GM21717 (cell line): ENCODE measurements around the gene ZSWIM6.
"Not testable (repeated sequence)": the region's sequence is repeated elsewhere in the genome, so short reads cannot be mapped to it uniquely, and the experiment has no call there.

Source experiments
- ATAC-seq: cut with Tn5 transposase; IDR thresholded peaks from one replicate; pipeline ENCODE4 v1.9.1; 2021; ENCODE audit warnings: mild to moderate bottlenecking, moderate library complexity; ENCODE audit not compliant: unreplicated experiment

ZSWIM6 gene

GRCh38 chr5:61402970-61403900 lies 71.2 kb downstream of the ZSWIM6 start:
- ATAC-seq: no peak

- no peak for ATAC-seq
Measured at GRCh38 chr5:61405511-61406295, 73.6 kb downstream of the ZSWIM6 start.

- ATAC-seq: not testable (repeated sequence)
Measured at GRCh38 chr5:61406497-61406896, 74.4 kb downstream of the ZSWIM6 start.

- no peak for ATAC-seq
Measured at GRCh38 chr5:61407706-61408270, 75.7 kb downstream of the ZSWIM6 start.

- ATAC-seq: peak; percentile 99
Measured at GRCh38 chr5:61408476-61409168, 76.6 kb downstream of the ZSWIM6 start.

GRCh38 chr5:61409568-61409967 lies 77.5 kb downstream of the ZSWIM6 start:
- ATAC-seq: no peak

- ATAC-seq: no peak
Measured at GRCh38 chr5:61410811-61411210, 78.8 kb downstream of the ZSWIM6 start.

GRCh38 chr5:61412361-61412760 lies 80.3 kb downstream of the ZSWIM6 start:
- no peak for ATAC-seq

- ATAC-seq: not testable (repeated sequence)
Measured at GRCh38 chr5:61413205-61413604, 81.1 kb downstream of the ZSWIM6 start.

GRCh38 chr5:61414806-61415205 lies 82.7 kb downstream of the ZSWIM6 start:
- ATAC-seq: no peak

GRCh38 chr5:61416010-61416409 lies 84.0 kb downstream of the ZSWIM6 start:
- ATAC-seq: no peak

- ATAC-seq: no peak
Measured at GRCh38 chr5:61416420-61416819, 84.4 kb downstream of the ZSWIM6 start.

- ATAC-seq: no peak
Measured at GRCh38 chr5:61417340-61417739, 85.3 kb downstream of the ZSWIM6 start.

- no peak for ATAC-seq
Measured at GRCh38 chr5:61417851-61418250, 85.8 kb downstream of the ZSWIM6 start.

- ATAC-seq: no peak
Measured at GRCh38 chr5:61419106-61419505, 87.0 kb downstream of the ZSWIM6 start.

- ATAC-seq: no peak
Measured at GRCh38 chr5:61420016-61420415, 88.0 kb downstream of the ZSWIM6 start.

GRCh38 chr5:61421262-61421661 lies 89.2 kb downstream of the ZSWIM6 start:
- not testable (repeated sequence) for ATAC-seq

GRCh38 chr5:61423487-61424145 lies 91.6 kb downstream of the ZSWIM6 start:
- no peak for ATAC-seq

- ATAC-seq: no peak
Measured at GRCh38 chr5:61425918-61426317, 93.9 kb downstream of the ZSWIM6 start.

- ATAC-seq: no peak
Measured at GRCh38 chr5:61429906-61430305, 97.8 kb downstream of the ZSWIM6 start.
